Endometrium (tissue), 2 donors: ENCODE data around the gene ARL13A.
"Not testable (repeated sequence)": the region's sequence is repeated elsewhere in the genome, so short reads cannot be mapped to it uniquely, and the experiment has no call there.

Experiments used
- FAIRE-seq: peaks from 2 replicates; lab custom pipeline; 2012; peaks lifted over from hg19 to GRCh38; lab: Jason Lieb, UNC
- donor health status: control.
- donor health status: control.

ARL13A gene

DNA sequence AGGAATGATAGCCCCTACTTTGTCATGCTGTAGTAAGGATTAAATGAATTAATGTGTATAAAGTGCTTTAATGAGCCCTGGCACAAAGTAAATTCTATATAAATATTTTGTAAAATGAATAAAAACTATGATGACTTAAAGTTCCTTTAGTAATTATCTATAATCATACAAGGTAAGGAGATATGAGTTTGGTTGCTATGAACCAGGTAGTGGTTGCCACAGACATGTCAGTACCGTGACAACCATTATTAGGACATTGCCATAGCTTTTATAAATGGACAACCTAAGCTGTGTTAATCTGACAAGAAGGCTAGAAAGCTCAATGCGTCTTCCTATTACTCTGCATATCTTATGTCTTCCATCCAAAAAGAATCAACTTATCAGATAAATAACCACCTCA lies at the start of gene ARL13A:
Gene ARL13A (plus strand): TSS at position 301 of the 400 bp plus-strand sequence. CDS start 3,982 bp downstream, outside the sequence.
- no peak for FAIRE-seq

DNA sequence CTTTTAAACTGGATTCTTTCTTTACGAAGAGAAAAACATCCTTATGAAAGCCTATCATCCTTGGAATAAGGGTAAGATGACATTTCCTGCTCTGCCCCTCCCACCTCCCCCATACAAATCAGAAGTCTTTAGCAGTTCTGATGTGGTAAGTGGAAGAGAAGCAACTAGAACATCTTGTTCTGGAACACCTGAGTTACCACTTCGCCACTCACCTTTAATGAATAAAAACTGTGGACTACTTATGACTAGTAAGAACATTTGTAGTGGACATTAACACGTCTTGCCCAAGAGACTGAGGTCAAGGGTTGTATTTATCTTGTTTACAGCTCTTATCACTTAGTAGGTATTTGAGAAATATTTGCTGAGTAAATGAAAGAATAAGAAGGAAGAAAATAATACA lies 45.1 kb upstream of the ARL13A start:
- no peak for FAIRE-seq

DNA sequence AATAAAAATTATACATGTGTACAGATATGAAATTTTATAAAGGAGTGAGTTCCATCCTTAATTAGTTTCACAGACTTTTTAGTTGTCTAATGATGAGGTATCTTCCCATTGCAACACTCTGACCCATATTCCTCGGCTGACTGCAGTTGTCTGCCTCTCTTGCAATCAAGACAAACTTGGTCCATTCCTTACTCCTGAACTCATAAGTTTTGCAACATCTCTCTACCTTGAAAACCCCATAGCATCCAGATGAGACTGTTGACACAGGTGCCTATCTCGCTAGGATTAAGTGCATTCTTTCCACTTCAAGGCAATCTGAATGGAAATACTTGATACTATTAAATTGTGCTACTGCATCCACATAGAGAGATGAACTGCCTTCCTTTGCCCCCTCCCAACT lies 43.1 kb upstream of the ARL13A start:
- FAIRE-seq = no peak

DNA sequence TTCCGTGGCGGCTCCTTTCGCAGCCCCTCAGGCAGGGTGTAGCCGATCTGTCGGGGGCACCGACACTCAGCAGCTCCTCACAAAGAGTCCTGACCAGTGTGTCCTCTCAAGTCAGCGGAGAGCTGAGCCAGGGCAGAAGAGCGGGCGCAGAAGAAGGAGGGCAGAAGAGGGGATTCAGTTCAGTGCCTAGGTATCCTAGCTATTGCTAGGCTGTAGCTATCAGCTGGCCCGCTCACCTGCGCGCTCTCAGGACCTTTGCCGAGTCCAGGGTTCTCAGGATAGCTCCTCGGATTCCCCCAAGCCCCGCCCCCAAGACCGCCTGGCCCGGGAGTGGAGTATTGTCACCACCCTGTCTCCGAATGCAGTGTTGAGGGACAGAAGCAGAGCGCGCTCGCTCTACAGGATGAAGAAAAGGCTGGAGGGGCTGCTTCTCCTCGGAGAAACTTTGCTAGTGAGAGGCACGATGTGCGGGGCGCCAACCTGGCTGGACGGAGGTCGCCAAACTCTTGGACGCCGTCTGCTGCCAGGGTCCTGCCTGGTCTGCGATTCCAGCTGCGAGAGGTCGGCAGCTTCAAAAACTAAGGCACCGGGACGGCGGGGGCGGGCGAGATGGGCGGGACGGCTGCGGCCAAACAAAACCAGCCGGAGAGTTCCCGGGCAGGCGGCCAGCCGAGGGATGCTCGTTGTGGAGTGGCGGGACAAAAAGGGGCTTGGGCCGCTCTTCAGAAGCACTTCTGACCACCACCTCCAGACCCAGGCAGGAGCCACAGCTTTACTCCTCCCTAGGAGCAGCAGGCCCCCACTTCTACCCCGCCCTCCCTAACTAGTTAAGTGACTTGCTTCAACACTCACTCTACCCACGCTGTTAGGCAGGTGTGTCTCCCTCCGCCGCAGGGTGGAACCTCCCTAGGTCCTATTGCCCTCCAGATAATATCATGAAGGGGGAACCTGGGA lies 40.6 kb upstream of the ARL13A start, which contains the start of gene XKRX:
Gene XKRX (minus strand): TSS at position 258 of the 954 bp plus-strand sequence. CDS start 613 bp downstream, outside the sequence.
- FAIRE-seq = no peak

DNA sequence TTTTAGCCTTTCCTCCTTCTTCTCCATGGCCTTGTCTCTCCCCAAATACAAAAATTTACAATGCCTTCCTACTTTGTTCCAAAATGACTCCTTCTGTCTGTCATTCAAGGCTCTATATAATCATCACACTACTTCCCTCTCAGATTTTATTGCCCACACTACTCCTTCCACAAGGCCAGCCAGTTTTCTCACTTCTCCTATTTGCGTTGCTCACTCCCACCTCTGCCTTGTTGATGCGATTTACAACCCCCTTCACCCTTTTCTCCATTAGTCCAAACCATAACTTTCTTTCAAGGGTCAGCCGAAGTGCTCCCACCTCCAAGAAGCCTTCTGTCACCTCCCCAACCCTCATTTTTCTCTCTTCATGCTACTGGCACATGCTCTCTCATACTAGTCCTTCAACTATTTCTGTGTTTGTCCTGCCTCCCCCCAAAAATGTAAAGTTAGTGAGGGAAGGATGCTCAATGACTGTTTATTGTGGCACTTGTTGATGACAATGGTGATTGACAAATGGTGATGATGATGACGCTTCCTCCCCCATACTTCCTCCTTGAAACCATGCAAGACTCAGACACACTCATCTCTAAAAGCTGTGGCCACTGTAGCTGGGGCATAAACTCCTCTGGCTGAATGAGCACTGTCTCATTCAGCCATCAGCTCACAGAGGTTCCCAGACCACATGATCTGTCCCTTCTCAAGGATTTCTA lies 38.1 kb upstream of the ARL13A start:
- no peak for FAIRE-seq

DNA sequence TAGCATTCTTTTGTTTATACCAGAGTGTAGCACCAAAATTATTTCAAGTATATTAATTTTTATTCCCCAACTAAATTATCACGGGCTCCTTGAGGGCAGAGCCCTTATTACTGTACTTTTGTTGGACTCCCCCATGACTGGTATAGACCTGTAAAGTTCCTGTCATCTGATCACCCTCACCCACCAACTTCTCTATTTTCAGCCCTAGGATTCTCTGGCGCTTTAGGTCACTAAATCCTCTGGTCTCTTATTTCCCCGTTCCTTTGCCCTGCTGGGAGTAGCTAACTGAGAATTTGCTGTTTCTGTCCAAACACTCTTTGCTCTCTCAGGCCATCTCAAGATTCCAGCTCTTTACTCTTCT lies 37.6 kb upstream of the ARL13A start:
- FAIRE-seq = no peak

DNA sequence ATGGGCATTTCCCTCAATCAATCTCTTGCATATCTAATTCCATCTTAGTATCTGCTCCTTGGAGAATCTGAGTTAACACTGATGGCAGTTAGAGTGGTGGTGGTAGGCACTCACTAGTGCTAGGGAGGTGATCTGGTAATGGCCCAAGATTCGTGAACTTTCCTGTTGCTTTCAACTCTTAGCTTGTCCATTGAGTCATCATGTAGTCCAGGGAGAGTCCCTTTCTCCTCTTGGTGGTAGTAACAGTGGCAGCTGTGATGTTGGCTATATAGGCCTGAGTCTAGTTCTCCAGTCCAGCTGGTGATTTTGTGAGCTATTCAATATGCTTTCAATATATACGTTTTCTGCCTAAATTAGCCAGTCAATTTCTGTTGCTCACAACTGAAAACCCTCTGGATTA lies 33.7 kb upstream of the ARL13A start:
- no peak for FAIRE-seq

DNA sequence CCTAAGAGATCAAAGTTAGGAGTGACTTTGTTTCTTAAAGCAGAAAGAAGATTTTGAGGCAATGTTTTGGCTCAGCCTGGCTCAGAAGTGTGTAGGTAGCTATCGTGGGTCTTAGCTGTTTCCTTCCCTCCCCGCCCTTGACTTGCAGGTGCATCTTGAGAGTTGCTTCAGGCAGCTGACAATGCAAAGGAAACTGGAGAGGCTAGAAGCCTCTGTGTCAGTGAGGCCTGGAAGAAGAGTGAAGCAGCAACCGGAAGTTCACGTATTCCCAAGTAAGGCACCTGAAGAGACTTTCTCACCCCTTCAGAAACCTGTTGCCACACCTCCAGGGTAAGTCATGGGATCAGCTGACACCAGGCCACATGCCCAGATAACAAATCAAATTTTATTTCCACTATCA lies 30.2 kb upstream of the ARL13A start:
- FAIRE-seq = no peak

DNA sequence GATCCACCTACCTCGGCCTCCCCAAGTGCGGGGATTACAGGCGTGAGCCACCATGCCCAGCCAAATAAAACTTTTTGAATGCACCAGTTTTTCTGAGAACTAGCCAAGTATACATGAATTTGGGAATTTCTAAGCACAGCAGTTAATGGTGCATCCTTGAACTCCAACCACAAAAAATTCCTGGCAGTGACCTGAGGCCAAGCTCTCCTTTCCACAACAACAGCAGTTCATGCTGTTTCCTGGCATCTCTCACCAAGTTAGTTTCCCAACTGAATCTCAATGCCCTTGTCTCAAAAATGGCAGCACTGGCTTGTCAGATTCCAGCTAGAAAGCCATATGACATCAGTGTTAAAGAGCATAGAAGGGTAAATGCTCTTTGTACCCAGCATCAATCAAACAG lies 24.9 kb upstream of the ARL13A start:
- no peak for FAIRE-seq

DNA sequence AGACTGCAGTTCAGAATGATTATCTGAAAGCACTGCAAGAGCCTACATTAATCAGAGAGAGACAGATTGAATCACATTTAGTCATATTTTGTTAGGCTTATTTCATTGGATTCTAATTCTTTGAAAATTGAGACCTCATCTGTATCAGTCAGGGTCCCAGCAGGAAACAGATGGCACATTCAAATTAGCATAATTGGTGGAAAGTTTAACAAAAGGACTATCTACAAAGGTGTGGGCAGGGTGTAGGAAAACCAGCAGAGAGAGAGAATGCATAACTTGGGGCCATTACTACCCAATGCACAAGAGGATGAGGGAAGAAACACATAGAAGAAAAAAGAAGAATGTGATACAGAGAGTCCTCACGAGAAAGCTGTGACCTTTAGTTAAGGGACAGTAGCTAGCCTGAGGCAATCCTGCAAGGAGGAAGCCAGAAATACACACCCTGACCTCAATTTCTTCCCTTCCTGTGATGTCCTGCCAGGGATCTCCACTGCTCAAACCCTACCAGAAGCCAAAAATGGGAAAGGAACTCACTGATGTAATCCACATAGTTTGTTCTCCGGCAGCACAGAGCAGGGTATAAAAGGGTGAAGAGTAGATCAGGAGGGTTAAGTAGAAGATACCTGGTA lies 23.1 kb upstream of the ARL13A start:
- no peak for FAIRE-seq

DNA sequence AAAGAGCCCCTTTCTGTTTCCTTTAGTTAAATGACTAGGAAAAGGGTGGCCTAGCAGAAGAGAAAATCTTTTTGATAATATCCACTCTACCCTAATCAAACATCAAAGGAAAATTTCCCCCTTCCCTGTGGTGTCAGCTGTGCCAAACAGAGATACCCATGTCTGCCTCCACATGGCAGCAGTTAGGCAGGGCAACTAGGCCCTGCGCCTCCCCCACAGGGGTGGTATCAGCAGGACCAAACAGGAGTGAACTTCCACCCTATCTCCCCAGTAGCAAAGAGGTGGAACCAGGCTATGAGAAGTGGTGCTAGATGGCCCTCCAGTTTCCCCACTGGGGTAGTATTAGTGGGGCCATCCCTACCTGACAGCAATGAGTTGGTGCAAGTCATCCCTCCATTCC lies 21.0 kb upstream of the ARL13A start:
- FAIRE-seq = no peak

DNA sequence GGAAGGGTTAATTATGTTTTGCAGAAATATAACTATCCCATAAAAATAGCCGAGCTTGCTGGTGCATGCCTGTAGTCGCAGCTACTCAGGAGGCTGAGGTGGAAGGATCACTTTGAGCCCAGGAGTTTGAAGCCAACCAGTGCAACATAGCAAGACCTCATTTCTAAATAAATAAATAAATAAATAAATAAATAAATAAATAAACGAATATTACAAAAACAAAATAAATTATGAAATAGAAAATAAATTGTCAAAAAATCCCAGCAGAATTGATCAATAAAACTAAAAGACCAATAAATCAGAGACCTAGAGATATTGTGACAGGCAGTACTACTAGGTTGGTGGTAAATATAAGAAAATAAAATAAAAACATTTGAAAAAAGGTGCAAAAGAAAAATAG lies 6.7 kb upstream of the ARL13A start:
- no peak for FAIRE-seq

DNA sequence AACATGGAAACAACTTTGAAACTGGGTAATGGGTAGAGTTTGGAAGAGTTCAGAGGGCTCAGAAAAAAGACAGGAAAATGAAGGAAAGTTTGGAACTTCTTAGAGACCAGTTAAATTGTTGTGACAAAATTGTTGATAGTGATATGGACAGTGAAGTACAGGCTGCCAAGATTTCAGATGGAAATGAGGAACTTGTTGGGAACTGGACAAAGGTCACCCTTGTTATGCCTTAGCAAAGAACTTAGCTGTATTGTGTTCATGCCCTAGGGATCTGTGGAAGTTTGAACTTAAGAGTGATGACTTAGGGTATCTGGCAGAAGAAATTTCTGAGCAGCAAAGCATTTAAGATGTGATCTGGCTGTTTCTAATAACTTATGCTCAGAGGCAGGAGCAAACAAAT lies 5.1 kb upstream of the ARL13A start:
- FAIRE-seq = no peak

DNA sequence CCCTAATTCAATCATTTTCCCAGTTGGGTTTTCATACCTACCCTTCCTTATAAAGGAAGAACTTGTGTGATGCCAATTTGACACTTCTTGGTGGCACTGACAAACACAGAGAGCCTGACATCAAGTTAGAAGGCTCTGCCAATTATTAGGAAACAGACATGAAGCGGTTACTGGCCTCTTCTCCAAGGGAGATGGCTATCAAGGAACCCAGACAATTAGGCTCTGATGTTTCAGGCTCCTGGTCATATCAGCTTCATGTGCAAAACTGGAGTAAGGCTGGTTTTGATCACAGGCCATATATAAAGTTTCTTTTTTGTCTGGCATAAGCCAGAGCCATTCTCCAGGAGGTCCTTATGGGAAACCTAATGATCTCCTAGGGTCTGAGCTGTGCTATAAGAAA lies 428 bp downstream of the ARL13A start:
- FAIRE-seq = no peak

DNA sequence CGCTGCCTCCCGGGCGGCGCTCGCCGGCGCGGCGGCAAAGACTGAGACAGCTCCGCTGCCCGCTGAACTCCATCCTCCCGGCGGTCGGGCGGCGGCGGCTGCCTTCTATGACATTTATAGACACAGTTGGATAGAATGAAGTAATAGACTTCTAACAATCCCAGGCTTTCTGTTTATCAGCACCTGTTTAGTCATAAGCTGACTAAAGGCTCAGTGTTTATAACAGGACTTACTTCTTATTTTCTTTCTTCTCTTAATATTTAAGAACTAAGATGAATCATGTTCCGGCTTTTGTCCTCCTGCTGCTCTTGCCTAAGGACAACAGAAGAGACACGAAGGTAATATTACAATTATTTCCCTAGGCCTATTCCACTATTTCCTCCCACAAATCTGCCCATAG lies 3.9 kb downstream of the ARL13A start:
- no peak for FAIRE-seq

DNA sequence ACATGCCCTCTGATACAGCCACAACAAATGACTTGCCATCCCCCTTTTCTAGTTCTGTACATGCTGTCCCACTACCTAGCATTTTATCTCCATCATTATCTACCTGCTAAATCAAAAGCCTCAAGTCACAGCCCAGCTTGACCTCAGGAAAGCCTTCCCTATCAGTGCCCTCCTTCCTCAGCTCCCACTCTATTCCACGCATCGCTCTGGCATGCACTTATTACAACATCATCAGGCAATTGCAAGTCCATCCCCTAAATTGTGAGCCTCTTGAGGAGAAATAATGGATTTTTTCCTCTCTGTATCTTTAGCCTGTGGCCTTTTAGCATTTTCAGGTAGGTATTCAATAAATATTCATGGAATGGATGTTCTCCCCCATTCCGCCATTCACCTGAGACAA lies 5.7 kb downstream of the ARL13A start:
- no peak for FAIRE-seq

DNA sequence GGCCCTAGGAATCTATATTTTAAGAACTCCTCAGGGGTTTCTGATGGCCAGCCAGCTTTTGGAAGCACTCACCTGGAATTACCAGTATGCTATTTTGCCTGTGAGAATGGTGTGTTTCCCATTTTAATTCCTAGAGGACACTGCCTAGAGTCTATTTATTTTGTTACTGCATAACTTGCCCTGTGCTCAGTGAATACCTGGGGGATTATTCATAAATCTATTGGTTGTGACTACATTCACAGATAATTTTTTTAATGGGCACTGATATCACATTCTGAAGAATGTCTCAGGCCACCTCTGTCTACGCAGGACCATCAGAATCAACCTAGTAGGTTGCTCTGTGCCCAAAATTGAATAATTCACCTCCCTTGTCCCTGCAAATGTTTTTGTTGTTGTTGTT lies 6.7 kb downstream of the ARL13A start:
- FAIRE-seq = no peak

DNA sequence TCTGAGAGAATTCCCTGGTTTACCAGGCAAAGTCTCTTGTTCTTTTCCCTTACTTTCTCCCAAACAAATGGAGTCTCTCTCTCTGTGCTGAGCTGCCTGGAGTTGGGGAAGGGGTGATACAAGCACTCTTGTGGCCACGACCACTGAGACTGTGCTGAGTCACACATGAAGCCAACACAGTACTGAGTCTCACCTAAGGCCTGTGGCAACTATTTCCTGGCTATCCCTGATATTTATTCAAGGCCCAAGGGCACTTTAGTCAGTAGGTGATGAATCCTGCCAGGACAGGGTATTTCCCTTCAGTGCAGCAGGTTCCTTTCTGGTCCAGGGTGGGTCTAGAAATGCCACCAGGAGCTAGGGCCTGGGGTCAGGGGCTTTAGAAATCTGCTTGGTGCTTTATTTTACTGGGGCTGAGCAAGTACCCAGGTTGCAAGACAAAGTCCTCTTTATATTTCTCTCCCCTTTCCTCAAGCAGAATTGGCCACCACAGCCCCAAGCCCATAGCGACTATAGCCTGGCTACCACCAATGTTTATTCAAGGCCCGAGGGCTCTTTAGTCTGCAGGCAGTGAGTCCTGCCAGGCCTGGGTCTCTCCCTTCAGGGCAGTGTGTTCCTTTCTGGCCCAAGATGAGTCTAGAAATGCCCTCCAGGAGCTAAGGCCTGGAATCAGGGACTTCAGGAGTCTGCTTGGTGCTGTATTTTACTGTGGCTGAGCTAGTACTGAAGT lies 10.5 kb downstream of the ARL13A start:
- no peak for FAIRE-seq

DNA sequence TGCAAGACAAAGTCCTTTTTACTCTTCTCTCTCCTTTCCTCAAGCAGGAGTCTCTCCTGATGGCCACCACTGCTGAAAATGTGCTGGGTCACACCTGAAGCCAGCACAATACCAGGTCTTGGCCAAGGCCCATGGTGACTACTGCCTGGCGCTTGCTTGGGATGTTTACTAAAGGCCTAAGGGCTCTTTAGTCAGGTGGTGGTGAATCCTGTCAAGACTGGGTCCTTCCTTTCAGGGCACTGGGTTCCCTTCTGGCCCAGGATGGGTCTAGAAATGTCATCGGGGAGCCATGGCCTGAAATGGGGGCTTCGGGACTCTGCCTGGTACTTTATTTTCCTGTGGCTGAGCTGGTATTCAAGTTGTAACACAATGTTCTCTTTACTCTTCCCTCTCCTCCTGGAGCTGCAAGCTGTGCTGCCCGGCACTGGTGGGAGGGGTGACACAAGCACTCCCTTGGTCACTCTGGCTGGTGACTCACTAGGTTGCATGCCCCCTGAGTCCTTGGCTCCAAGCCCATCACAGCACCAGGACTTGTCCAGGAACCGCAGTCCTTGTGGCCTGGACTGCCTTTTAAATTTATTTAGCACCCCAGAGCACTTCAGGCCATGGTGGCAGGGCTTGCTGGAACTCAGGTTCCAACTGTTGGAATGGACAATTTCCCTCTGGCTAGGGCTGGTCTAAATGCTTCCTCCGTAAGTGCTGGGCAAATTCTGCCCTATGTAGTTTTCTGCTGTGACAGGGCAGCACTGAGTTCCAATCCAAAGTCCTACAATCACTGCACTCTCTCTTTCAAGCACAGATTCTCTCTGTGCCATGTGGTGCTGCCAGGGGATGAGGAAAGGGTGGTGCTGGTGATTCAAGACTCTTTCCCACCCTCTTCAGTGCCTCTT lies 11.3 kb downstream of the ARL13A start:
- FAIRE-seq = no peak

DNA sequence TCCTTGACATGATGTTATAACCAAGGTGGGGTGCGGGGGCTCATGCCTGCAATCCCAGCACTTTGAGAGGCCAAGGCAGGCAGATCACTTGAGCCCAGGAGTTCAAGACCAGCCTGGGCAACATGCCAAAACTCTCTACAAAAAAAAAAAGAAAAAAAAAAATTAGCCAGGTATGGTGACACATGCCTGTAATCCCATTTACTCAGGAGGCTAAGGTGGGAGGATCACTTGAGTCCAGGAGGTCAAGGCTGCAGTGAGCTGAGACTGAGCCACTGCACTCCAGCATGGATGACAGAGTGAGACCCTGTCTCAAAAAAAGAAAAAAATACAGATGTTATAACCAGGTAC lies 12.0 kb downstream of the ARL13A start:
- FAIRE-seq = not testable (repeated sequence)

DNA sequence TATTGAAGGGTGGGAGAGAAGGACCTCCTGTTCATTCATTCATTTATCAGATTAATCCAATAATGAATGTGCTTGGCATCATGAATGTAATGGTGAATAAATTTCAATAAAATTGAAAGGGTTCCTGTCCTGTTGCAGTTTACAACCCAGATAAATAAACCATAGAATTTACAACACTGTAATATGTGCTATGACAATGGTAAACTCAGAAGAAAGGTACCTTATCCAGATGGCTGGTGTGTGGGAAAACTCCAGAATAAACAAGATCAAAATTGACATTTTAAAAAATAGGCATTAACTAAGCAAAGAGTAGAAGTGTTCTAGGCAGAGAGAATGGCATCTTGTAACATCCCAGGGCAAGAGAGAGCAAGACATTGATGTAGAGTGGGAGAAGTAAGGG lies 15.3 kb downstream of the ARL13A start:
- no peak for FAIRE-seq
